Measurements from ENCODE around the gene BCL3. TPM values are rescaled to one million over a fixed set of nuclear protein-coding genes. Genes with fewer than 3 reads are reported as not detected.

Gene BCL3
- total RNA-seq, 2 experiments from 2014 or later: 19.0 to 23.8 TPM

GRCh38 chr19:44729516-44730033 lies 18.9 kb upstream of the BCL3 start:
- H3K4me1 Mint-ChIP-seq: peaks cover 4% of the 10 kb centered on the region
- no peak overlapping the region for H3K4me3 Mint-ChIP-seq
- H3K36me3 Mint-ChIP-seq: no peaks in the 10 kb centered on the region
- H3K27me3 Mint-ChIP-seq: no peaks in the 10 kb centered on the region
- no peaks in the 10 kb centered on the region for H3K9me3 Mint-ChIP-seq
- DNase-seq: no peak
- H3K27ac Mint-ChIP-seq: no peak overlapping the region

- Mint-ChIP-seq H3K9me3 (no peaks in the 10 kb centered on the region), H3K27me3 (no peaks in the 10 kb centered on the region), H3K36me3 (no peaks in the 10 kb centered on the region), H3K27ac (no peak overlapping the region), H3K4me3 (no peak overlapping the region), H3K4me1 (peaks cover 2% of the 10 kb centered on the region)
- no peak for DNase-seq
Observed at GRCh38 chr19:44731081-44731480, 17.4 kb upstream of the BCL3 start.

GRCh38 chr19:44731622-44732021 lies 16.9 kb upstream of the BCL3 start:
- H3K4me1 Mint-ChIP-seq: peaks cover 2% of the 10 kb centered on the region
- no peaks in the 10 kb centered on the region for H3K9me3 Mint-ChIP-seq
- H3K36me3 Mint-ChIP-seq: no peaks in the 10 kb centered on the region
- no peak for DNase-seq
- H3K27me3 Mint-ChIP-seq: no peaks in the 10 kb centered on the region
- H3K27ac Mint-ChIP-seq: no peak overlapping the region
- no peak overlapping the region for H3K4me3 Mint-ChIP-seq

GRCh38 chr19:44732235-44733014 lies 16.1 kb upstream of the BCL3 start:
- Mint-ChIP-seq H3K4me3 (no peak overlapping the region), H3K9me3 (no peaks in the 10 kb centered on the region), H3K4me1 (peaks cover 2% of the 10 kb centered on the region), H3K27me3 (no peaks in the 10 kb centered on the region), H3K27ac (no peak overlapping the region), H3K36me3 (no peaks in the 10 kb centered on the region)
- no peak for DNase-seq

- H3K4me1 Mint-ChIP-seq: no peaks in the 10 kb centered on the region
- H3K9me3 Mint-ChIP-seq: no peaks in the 10 kb centered on the region
- no peaks in the 10 kb centered on the region for H3K27me3 Mint-ChIP-seq
- no peaks in the 10 kb centered on the region for H3K36me3 Mint-ChIP-seq
- DNase-seq: no peak
- no peak overlapping the region for H3K4me3 Mint-ChIP-seq
- H3K27ac Mint-ChIP-seq: no peak overlapping the region
Observed at GRCh38 chr19:44734357-44734756, 14.2 kb upstream of the BCL3 start.

GRCh38 chr19:44735011-44735410 lies 13.5 kb upstream of the BCL3 start:
- no peak for DNase-seq
- no peak overlapping the region for H3K27ac Mint-ChIP-seq
- H3K9me3 Mint-ChIP-seq: no peaks in the 10 kb centered on the region
- H3K4me1 Mint-ChIP-seq: no peaks in the 10 kb centered on the region
- no peaks in the 10 kb centered on the region for H3K36me3 Mint-ChIP-seq
- H3K27me3 Mint-ChIP-seq: no peaks in the 10 kb centered on the region
- H3K4me3 Mint-ChIP-seq: no peak overlapping the region

GRCh38 chr19:44737238-44738071 lies 11.1 kb upstream of the BCL3 start:
- no peak for DNase-seq
- Mint-ChIP-seq H3K36me3 (no peaks in the 10 kb centered on the region), H3K27ac (no peak overlapping the region), H3K27me3 (no peaks in the 10 kb centered on the region), H3K4me1 (no peaks in the 10 kb centered on the region), H3K9me3 (no peaks in the 10 kb centered on the region), H3K4me3 (no peak overlapping the region)

GRCh38 chr19:44738136-44738535 lies 10.4 kb upstream of the BCL3 start:
- no peak for DNase-seq
- Mint-ChIP-seq H3K9me3 (no peaks in the 10 kb centered on the region), H3K27ac (no peak overlapping the region), H3K4me3 (no peak overlapping the region), H3K36me3 (no peaks in the 10 kb centered on the region), H3K27me3 (no peaks in the 10 kb centered on the region), H3K4me1 (no peaks in the 10 kb centered on the region)

GRCh38 chr19:44738603-44739558 lies 9.6 kb upstream of the BCL3 start:
- Mint-ChIP-seq H3K4me1 (no peaks in the 10 kb centered on the region), H3K27me3 (no peaks in the 10 kb centered on the region), H3K36me3 (no peaks in the 10 kb centered on the region), H3K27ac (no peak overlapping the region), H3K9me3 (no peaks in the 10 kb centered on the region), H3K4me3 (no peak overlapping the region)
- no peak for DNase-seq

- DNase-seq: no peak
- Mint-ChIP-seq H3K27me3 (no peaks in the 10 kb centered on the region), H3K27ac (no peak overlapping the region), H3K4me1 (peaks cover under 1% of the 10 kb centered on the region), H3K9me3 (no peaks in the 10 kb centered on the region), H3K4me3 (no peak overlapping the region), H3K36me3 (no peaks in the 10 kb centered on the region)
Observed at GRCh38 chr19:44740351-44740824, 8.1 kb upstream of the BCL3 start.

- no peaks in the 10 kb centered on the region for H3K27me3 Mint-ChIP-seq
- DNase-seq: no peak
- no peaks in the 10 kb centered on the region for H3K36me3 Mint-ChIP-seq
- H3K27ac Mint-ChIP-seq: no peak overlapping the region
- H3K4me1 Mint-ChIP-seq: peaks cover 6% of the 10 kb centered on the region
- no peak overlapping the region for H3K4me3 Mint-ChIP-seq
- H3K9me3 Mint-ChIP-seq: no peaks in the 10 kb centered on the region
Observed at GRCh38 chr19:44741258-44741731, 7.2 kb upstream of the BCL3 start.

GRCh38 chr19:44741841-44742329 lies 6.6 kb upstream of the BCL3 start:
- Mint-ChIP-seq H3K4me3 (no peak overlapping the region), H3K27ac (peak overlapping the region; percentile 16), H3K4me1 (peaks cover 9% of the 10 kb centered on the region), H3K27me3 (no peaks in the 10 kb centered on the region), H3K9me3 (no peaks in the 10 kb centered on the region), H3K36me3 (no peaks in the 10 kb centered on the region)
- no peak for DNase-seq

GRCh38 chr19:44742330-44743061 lies 6.0 kb upstream of the BCL3 start:
- no peak for DNase-seq
- no peaks in the 10 kb centered on the region for H3K9me3 Mint-ChIP-seq
- H3K27me3 Mint-ChIP-seq: no peaks in the 10 kb centered on the region
- no peaks in the 10 kb centered on the region for H3K36me3 Mint-ChIP-seq
- H3K4me3 Mint-ChIP-seq: no peak overlapping the region
- peaks cover 13% of the 10 kb centered on the region for H3K4me1 Mint-ChIP-seq
- peak overlapping the region; percentile 16 for H3K27ac Mint-ChIP-seq

- Mint-ChIP-seq H3K4me1 (peaks cover 25% of the 10 kb centered on the region), H3K9me3 (no peaks in the 10 kb centered on the region), H3K27me3 (no peaks in the 10 kb centered on the region), H3K36me3 (peaks cover 7% of the 10 kb centered on the region), H3K4me3 (no peak overlapping the region), H3K27ac (no peak overlapping the region)
- DNase-seq: no peak
Observed at GRCh38 chr19:44744871-44745332, 3.6 kb upstream of the BCL3 start.

All from activated naive CD8-positive, alpha-beta T cell treated with anti-CD3 and anti-CD28 coated beads for 36 hours (primary cell).